WI38 (cell line): ENCODE measurements around the gene ICAM1.

ENCODE experiments used
- H3K4me3 ChIP-seq: 2 replicates; pipeline ENCODE4 v1.5.1; 2011; ENCODE audit warnings: low read depth, mild to moderate bottlenecking, control low read depth, low read length
- CTCF ChIP-seq: IDR thresholded peaks from 2 replicates; pipeline ENCODE4 v1.5.1; 2012; ENCODE audit warnings: low read depth, mild to moderate bottlenecking, control low read depth, low read length

The ICAM1 gene

GRCh38 chr19:10299545-10300458 is 28.9 kb downstream of the ICAM1 start:
- no peak overlapping the region for H3K4me3 ChIP-seq
- TF ChIP-seq CTCF, result no peak

GRCh38 chr19:10305139-10305806 is 34.4 kb downstream of the ICAM1 start:
- no peak for TF ChIP-seq CTCF
- H3K4me3 ChIP-seq, result no peak overlapping the region

GRCh38 chr19:10306327-10306726 is 35.4 kb downstream of the ICAM1 start:
- TF ChIP-seq CTCF, result no peak
- no peak overlapping the region for H3K4me3 ChIP-seq

- no peak for TF ChIP-seq CTCF
- no peak within 1 kb of the TSS for H3K4me3 ChIP-seq
Observed at GRCh38 chr19:10309423-10309822, 38.5 kb downstream of the ICAM1 start, which contains the start of gene ZGLP1. ZGLP1 (minus strand) TSS chr19:10309815.

GRCh38 chr19:10315335-10316214 is 44.7 kb downstream of the ICAM1 start, which contains the start of gene FDX2:
FDX2 (minus strand) TSS chr19:10316015; CDS start chr19:10315996, 19 bp downstream.
- no peak for TF ChIP-seq CTCF
- peak within 1 kb of the TSS; percentile 77 for H3K4me3 ChIP-seq

GRCh38 chr19:10316229-10317044 is 45.5 kb downstream of the ICAM1 start:
- no peak overlapping the region; the same call in 1 of the 2 replicates for H3K4me3 ChIP-seq
- TF ChIP-seq CTCF, result no peak
